ENCODE results near the gene ALPP.
"Not testable (repeated sequence)": the region's sequence is repeated elsewhere in the genome, so short reads cannot be mapped to it uniquely, and the experiment has no call there.

Gene ALPP

DNA sequence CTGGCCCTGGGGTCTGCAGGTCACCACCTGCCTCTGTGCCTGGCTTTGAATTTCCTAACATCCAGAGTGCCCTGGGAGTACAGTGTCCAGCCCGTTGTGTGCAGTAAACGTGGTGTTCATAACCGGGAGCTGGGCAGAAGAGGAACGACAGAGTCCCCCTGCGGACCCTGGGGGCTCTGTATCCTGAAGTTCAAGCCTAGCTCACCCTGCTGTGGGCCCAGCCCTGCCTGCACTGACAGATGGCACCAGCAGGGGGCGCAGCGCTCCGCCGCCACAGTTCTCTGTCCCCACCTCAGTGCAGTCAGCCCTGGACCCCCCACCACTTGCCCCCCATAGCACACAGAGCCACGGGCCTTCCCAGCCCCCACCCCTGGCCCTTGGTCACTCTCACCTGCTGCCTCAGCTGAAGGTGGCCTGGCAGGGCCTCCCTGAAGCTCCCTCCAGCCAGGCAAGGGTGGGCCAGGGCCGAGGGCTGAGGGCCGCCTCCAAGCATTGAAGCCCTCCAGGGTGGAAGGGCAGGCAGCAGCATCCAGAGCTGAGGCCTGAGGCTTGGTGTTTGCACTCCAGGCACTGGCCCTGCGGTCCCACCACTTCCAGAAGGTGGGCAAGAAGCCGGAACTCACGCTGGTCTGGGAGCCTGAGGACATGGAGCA lies 43.2 kb upstream of the ALPP start:
- TF ChIP-seq, protein P1, sequence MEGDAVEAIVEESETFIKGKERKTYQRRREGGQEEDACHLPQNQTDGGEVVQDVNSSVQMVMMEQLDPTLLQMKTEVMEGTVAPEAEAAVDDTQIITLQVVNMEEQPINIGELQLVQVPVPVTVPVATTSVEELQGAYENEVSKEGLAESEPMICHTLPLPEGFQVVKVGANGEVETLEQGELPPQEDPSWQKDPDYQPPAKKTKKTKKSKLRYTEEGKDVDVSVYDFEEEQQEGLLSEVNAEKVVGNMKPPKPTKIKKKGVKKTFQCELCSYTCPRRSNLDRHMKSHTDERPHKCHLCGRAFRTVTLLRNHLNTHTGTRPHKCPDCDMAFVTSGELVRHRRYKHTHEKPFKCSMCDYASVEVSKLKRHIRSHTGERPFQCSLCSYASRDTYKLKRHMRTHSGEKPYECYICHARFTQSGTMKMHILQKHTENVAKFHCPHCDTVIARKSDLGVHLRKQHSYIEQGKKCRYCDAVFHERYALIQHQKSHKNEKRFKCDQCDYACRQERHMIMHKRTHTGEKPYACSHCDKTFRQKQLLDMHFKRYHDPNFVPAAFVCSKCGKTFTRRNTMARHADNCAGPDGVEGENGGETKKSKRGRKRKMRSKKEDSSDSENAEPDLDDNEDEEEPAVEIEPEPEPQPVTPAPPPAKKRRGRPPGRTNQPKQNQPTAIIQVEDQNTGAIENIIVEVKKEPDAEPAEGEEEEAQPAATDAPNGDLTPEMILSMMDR (IDR thresholded peaks at IDR 0.05; ENCODE audit: low read length, missing control alignments), result peak; percentile 29
- DNase-seq (ENCODE audit: low read depth); H3K4me3 ChIP-seq (replicated peaks; ENCODE audit: low read depth, low read length): not testable (repeated sequence)

DNA sequence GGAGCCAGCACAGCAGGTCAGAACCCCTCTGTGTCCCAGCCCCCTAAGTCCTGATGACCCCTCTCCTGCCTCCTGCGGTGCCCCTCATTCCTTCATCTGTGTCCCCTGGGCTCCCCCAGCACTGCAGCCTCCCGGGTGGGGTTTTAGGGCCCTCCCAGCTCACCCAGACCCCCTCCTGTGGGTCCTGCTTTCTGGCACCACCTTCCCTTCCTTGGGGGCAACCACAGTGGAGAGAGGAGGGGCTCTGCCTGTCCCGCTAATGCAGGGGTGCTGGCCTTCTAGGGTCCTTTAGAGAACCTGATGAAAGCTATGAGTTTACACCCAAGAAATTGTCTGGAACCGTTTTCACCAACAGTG lies 42.7 kb upstream of the ALPP start:
- no peak overlapping the region for H3K4me3 ChIP-seq (replicated peaks; ENCODE audit: low read depth, low read length)
- TF ChIP-seq, protein P1 (IDR thresholded peaks at IDR 0.05; ENCODE audit: low read length, missing control alignments), result no peak
- no peak for DNase-seq (ENCODE audit: low read depth)

DNA sequence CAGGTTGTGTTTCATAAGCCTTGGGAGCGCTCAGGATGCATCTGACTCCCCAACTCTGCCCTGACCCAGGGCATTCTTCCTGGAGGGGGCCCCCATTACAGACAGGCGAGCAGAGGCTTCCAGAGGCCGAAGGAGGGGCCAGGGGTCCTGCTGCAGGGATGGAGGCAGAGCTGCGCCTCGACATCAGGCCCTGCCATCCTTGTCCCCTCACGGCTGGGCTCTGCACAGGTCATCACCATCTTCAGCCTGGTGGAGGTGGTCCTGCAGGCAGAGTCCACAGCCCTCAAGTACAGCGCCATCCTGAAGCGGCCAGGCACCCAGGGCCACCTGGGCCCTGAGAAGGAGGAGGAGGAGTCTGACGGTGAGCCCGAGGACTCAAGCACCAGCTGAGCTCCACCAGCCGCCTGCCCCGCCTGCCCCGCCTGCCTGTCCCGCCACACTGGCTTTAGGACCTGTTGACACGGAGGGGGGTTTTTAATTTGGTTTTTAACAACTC lies 42.3 kb upstream of the ALPP start:
- DNase-seq (ENCODE audit: low read depth), result no peak
- TF ChIP-seq, protein P1 (IDR thresholded peaks at IDR 0.05; ENCODE audit: low read length, missing control alignments), result no peak
- no peak overlapping the region for H3K4me3 ChIP-seq (replicated peaks; ENCODE audit: low read depth, low read length)

DNA sequence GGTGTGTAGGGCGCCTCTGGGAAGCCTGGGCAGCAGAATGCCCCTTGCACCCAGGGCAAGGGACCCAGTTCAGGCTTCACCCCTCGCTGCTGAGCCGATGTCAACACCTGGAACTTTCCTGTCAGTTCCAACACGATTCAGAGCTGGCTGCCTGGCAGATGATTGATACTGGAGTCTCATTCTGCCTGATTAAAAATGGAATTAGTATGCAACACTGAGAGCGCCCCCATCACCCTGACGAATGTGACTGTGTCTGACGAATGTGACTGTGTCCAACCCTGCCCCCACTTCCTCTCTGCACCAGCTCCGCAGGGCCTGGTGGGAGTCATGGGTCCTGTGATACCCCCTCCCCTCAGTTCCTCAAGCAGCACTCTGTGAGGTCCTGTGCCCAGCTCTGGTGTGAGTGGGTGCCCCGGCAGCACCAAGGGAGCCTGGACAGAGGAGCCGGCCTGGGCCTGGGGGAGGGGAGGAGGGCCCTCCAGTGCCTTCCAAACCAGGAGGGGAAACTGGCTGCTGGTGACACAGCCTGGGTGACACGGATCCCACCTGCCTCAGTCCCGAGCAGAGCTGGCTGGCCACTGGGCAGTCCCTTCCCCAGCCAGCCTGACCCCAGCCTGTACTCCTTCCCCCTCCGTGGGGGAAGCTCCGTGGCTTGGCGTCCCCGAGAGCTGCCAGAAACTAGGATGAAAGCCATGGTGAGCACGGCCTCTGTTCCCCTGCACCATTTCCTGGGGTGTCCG lies 41.4 kb upstream of the ALPP start:
- no peak overlapping the region for H3K4me3 ChIP-seq (replicated peaks; ENCODE audit: low read depth, low read length)
- DNase-seq (ENCODE audit: low read depth), result no peak
- TF ChIP-seq, protein P1 (IDR thresholded peaks at IDR 0.05; ENCODE audit: low read length, missing control alignments), result no peak

DNA sequence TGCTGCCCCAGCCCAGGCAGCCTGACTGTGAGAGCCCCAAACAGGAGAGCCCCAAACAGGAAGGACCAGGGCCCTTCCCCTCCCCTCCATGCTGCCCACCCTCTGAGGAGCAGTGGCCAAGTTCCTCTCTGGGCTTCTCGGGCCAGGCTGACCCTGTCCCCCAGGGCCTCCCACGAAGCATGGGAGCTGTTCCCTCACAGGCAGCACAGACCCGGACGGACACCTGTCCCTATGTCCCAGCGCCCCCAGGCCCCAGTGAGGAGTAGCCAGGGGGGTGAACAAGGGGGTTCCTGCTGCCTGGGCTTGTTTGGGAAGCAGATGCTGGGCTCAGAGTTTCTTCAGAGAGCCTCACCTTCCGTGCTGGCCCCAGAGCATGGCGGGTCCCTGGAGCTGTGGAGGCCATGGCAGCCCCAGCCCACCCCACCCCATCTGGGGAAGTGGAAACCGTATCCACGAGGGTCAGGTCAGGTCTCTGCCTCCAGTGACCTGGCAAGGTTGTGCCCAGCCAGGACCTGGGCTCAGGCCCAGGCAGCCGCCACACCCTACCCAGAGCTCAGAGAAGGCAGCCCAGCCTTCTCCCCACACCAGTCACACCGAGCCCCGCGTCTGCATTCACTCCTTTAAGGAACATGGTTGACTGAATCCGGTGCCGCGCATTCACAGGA lies 40.3 kb upstream of the ALPP start:
- not testable (repeated sequence) for DNase-seq (ENCODE audit: low read depth); H3K4me3 ChIP-seq (replicated peaks; ENCODE audit: low read depth, low read length)

DNA sequence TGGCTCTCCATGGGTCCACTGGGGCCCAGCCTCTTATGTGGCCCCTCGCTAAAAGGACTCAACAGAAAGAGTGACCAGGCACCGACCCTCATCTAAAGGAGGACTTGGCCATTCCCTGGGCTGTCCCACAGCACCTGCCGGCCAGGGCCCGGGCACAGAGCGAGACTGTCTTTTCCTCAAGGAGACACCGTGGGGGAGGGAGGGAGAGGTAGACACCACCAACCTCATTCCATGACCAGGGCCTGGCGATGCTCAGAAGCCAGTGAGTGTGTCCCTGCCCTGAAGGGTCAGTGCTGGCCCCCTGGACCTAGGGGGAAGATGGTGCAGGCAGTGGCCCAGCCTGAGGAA lies 39.8 kb upstream of the ALPP start:
- TF ChIP-seq, protein P1 (IDR thresholded peaks at IDR 0.05; ENCODE audit: low read length, missing control alignments), result no peak
- no peak for DNase-seq (ENCODE audit: low read depth)
- no peak overlapping the region for H3K4me3 ChIP-seq (replicated peaks; ENCODE audit: low read depth, low read length)
